HEK293 (cell line): ENCODE measurements around the gene SLC51B.

Experiments
- CTCF ChIA-PET: fragments of 350-600 bp; formaldehyde crosslinking; extraction: SDS; loops from one replicate; lab custom pipeline; 2021; ENCODE audit warnings: antibody characterized with exemption; lab: Yijun Ruan, JAX
- POLR2A ChIA-PET: fragments of 300-600 bp; formaldehyde crosslinking; extraction: SDS; loops from one replicate; lab custom pipeline; 2020; ENCODE audit warnings: antibody characterized with exemption, inconsistent platforms; lab: Yijun Ruan, JAX
- H3K27ac ChIP-seq: fragments of 200-500 bp; sonication (Bioruptor generic); 2 replicates; pipeline ENCODE4 v1.5.1; 2014; ENCODE audit warnings: low read depth, low read length, control low read depth, inconsistent platforms; ENCODE audit errors: extremely low read depth
- H3K36me3 ChIP-seq, 2 experiments: fragments of 200-500 bp in 1 of 2; sonication (Bioruptor generic) in 1 of 2; 1 replicate in 1 of 2; 2 replicates in 1 of 2; pipeline ENCODE4 v1.5.1; 2014 to 2017; ENCODE audit warnings: inconsistent platforms in 2 of 2, low read length in 2 of 2; ENCODE audit not compliant: control insufficient read depth in 2 of 2, insufficient read depth in 1 of 2
- H3K4me1 ChIP-seq: fragments of 200-500 bp; sonication (Bioruptor generic); 2 replicates; pipeline ENCODE4 v1.5.1; 2014; ENCODE audit warnings: mild to moderate bottlenecking, low read length, inconsistent platforms; ENCODE audit not compliant: control insufficient read depth, insufficient read depth
- H3K4me3 ChIP-seq: 2 replicates; pipeline ENCODE4 v1.5.1; 2011; ENCODE audit warnings: low read depth, mild to moderate bottlenecking, control low read depth, low read length, moderate library complexity
- H3K9me3 ChIP-seq: fragments of 200-500 bp; sonication (Bioruptor generic); 2 replicates; pipeline ENCODE4 v1.5.1; 2014; ENCODE audit warnings: low read depth, low read length, inconsistent platforms; ENCODE audit not compliant: control insufficient read depth, insufficient read depth
- ELK4 ChIP-seq: IDR thresholded peaks from 2 replicates; pipeline ENCODE4 v1.6.1; 2011; ENCODE audit warnings: mild to moderate bottlenecking, low read depth, low read length, borderline replicate concordance
- GLI2 ChIP-seq: fragments of 450-650 bp; formaldehyde crosslinking; IDR thresholded peaks from 2 replicates; pipeline ENCODE4; 2017; ENCODE audit warnings: missing biosample characterization, missing genetic modification characterization, low read depth, borderline replicate concordance
- GLIS1 ChIP-seq: fragments of 450-650 bp; formaldehyde crosslinking; IDR thresholded peaks from 2 replicates; pipeline ENCODE4 v1.5.1; 2016; ENCODE audit warnings: missing biosample characterization, missing genetic modification characterization
- PRDM4 ChIP-seq: fragments of 450-650 bp; formaldehyde crosslinking; IDR thresholded peaks from 2 replicates; pipeline ENCODE4 v1.5.1; 2017; ENCODE audit warnings: missing biosample characterization, missing genetic modification characterization
- REST ChIP-seq: fragments of 450-650 bp; formaldehyde crosslinking; IDR thresholded peaks from 2 replicates; pipeline ENCODE4 v1.5.1; 2016; ENCODE audit warnings: missing biosample characterization, missing genetic modification characterization
- ZBTB44 ChIP-seq: fragments of 450-650 bp; IDR thresholded peaks from 2 replicates; pipeline ENCODE4 v1.5.1; 2018; ENCODE audit warnings: missing biosample characterization, mild to moderate bottlenecking, missing genetic modification characterization
- ZEB2 ChIP-seq: fragments of 450-650 bp; formaldehyde crosslinking; IDR thresholded peaks from 2 replicates; pipeline ENCODE4 v1.5.1; 2016; ENCODE audit warnings: missing biosample characterization, missing genetic modification characterization
- ZNF114 ChIP-seq: fragments of 450-650 bp; formaldehyde crosslinking; IDR thresholded peaks from 2 replicates; pipeline ENCODE4 v1.5.0; 2017; ENCODE audit warnings: missing biosample characterization, missing genetic modification characterization
- ZNF133 ChIP-seq: fragments of 450-650 bp; formaldehyde crosslinking; IDR thresholded peaks from 2 replicates; pipeline ENCODE4 v1.5.1; 2016; ENCODE audit warnings: missing biosample characterization, missing genetic modification characterization
- ZNF146 ChIP-seq: fragments of 450-650 bp; formaldehyde crosslinking; IDR thresholded peaks from 2 replicates; pipeline ENCODE4 v1.5.1; 2016; ENCODE audit warnings: missing biosample characterization, missing genetic modification characterization
- ZNF239 ChIP-seq: fragments of 450-650 bp; formaldehyde crosslinking; IDR thresholded peaks from 2 replicates; pipeline ENCODE4 v1.5.1; 2016; ENCODE audit warnings: missing biosample characterization, missing genetic modification characterization
- ZNF311 ChIP-seq: fragments of 450-650 bp; formaldehyde crosslinking; IDR thresholded peaks from 2 replicates; pipeline ENCODE4 v1.5.1; 2017; ENCODE audit warnings: missing biosample characterization, missing genetic modification characterization, borderline replicate concordance
- ZNF416 ChIP-seq: fragments of 450-650 bp; formaldehyde crosslinking; IDR thresholded peaks from 2 replicates; pipeline ENCODE4 v1.5.1; 2016; ENCODE audit warnings: missing biosample characterization, missing genetic modification characterization
- ZNF664 ChIP-seq: fragments of 450-650 bp; formaldehyde crosslinking; IDR thresholded peaks from 2 replicates; pipeline ENCODE4 v1.5.1; 2016; ENCODE audit warnings: missing biosample characterization, missing genetic modification characterization
- ZNF692 ChIP-seq: fragments of 450-650 bp; formaldehyde crosslinking; IDR thresholded peaks from 2 replicates; pipeline ENCODE4 v1.5.1; 2016; ENCODE audit warnings: missing biosample characterization, missing genetic modification characterization
- ZNF843 ChIP-seq: fragments of 450-650 bp; formaldehyde crosslinking; IDR thresholded peaks from 2 replicates; pipeline ENCODE4 v1.5.1; 2016; ENCODE audit warnings: missing biosample characterization, missing genetic modification characterization

The SLC51B gene

GRCh38 chr15:65066635-65067316 lies 21.6 kb downstream of the SLC51B start (continued):
- no peak for TF ChIP-seq PRDM4 (tag by site-specific recombination)
- no peak for TF ChIP-seq ZNF114 (tag by site-specific recombination)
- TF ChIP-seq ZNF664 (tag by site-specific recombination), result no peak
- TF ChIP-seq ELK4, result no peak
- no peak for TF ChIP-seq ZNF416
- no peak for TF ChIP-seq ZNF692 (tag by site-specific recombination)
- no peak for TF ChIP-seq REST (tag by site-specific recombination)
- TF ChIP-seq ZNF133, result no peak
- no peak for TF ChIP-seq ZNF239 (tag by site-specific recombination)
- TF ChIP-seq, all 188 proteins: peak for 0

- POLR2A ChIA-PET, result no interaction called here
These were observed 22.1 kb downstream of the SLC51B start for GRCh38 chr15:65067317-65067644.

More at GRCh38 chr15:65067317-65067644, 22.1 kb downstream of the SLC51B start:
- Histone ChIP-seq H3K4me1 (no peaks in the 10 kb centered on the region), H3K36me3 (no peaks in the 10 kb centered on the region), H3K4me3 (no peak overlapping the region), H3K9me3 (no peaks in the 10 kb centered on the region), H3K27ac (no peak overlapping the region)
- CTCF ChIA-PET, result interaction anchor here (1.1 to 1.4 kb wide), 2 partner anchors 12 to 13 kb away, joined by 3 to 6 read pairs; no protein-coding TSS in a partner anchor
- TF ChIP-seq GLI2 (tag by site-specific recombination) (no peak), ZNF843 (tag by site-specific recombination) (no peak), ZEB2 (tag by site-specific recombination) (no peak), ZNF311 (tag by site-specific recombination) (no peak), ZNF146 (no peak), ZBTB44 (tag by site-specific recombination) (no peak), GLIS1 (tag by site-specific recombination) (no peak)
